NCI-H2227 treated with DMSO at 0.1 percent for 48 hours (cell line): ENCODE data around the gene RTL9.
"Not testable (repeated sequence)": the region's sequence is repeated elsewhere in the genome, so short reads cannot be mapped to it uniquely, and the experiment has no call there.

Experiments
- DNase-seq: peaks from one replicate; lab custom pipeline; 2025; lab: John Stamatoyannopoulos, UW

The RTL9 gene

DNA sequence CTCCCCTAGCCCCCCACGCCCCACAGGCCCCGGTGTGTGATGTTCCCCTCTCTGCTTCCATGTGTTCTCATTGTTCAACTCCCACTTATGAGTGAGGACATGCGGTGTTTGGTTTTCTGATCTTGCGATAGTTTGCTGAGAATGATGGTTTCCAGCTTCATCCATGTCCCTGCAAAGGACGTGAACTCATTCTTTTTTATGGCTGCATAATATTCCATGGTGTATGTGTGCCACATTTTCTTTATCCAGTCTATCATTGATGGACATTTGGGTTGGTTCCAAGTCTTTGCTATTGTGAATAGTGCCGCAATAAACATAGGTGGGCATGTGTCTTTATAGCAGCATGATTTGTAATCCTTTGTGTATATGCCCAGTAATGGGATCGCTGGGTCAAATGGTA lies 47.6 kb downstream of the RTL9 start:
- not testable (repeated sequence) for DNase-seq

DNA sequence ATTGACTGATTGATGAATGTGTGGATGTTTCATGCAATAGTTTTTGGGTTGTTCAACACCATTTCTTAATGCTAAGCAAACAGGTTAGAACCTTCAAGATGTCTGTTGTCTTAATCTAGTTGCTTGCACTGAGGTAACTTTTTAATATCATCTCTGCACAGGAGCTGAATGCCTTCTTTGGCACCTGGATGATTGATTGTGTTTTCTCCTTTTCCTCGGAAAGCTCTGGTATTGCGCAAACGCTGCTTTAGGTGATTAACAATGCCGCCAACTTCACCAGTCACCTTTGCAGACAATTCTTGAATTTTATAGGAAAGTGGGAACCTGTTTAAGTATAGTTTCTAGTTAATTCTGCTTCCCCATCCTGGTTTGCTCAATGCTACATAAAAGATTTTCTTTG lies 48.2 kb downstream of the RTL9 start:
- no peak for DNase-seq

- peak; percentile 81 for DNase-seq
Measured at GRCh38 chrX:110407910-110408545, 49.4 kb downstream of the RTL9 start.
